GM23338 (cell line): Measurements from ENCODE around the gene TMEM187. TPM values are rescaled to one million over a fixed set of nuclear protein-coding genes. Genes with fewer than 3 reads are reported as not detected.

ENCODE experiments used
- ATAC-seq: fragments of 200-7000 bp; cut with Tn5 transposase; 3 replicates; pipeline ENCODE4 v1.9.1; 2020
- DNase-seq: peaks from one replicate; pipeline ENCODE4 v3.0.0-alpha.2; 2015; ENCODE audit warnings: low spot score
- H2AFZ ChIP-seq: fragments of 200-600 bp; sonication (generic); 2 replicates; pipeline ENCODE4 v1.8.0; 2016; ENCODE audit warnings: antibody characterized with exemption, mild to moderate bottlenecking, moderate library complexity
- H3F3A ChIP-seq: fragments of 200-600 bp; sonication (generic); replicated peaks from 2 replicates; pipeline ENCODE4 v1.8.0; 2017; ENCODE audit warnings: antibody characterized with exemption, mixed run types, low read depth
- H3K27ac ChIP-seq: fragments of 200-600 bp; sonication (generic); 2 replicates; pipeline ENCODE4 v1.6.1; 2016; ENCODE audit warnings: low read depth
- H3K27me3 ChIP-seq: fragments of 200-600 bp; sonication (generic); 2 replicates; pipeline ENCODE4 v1.8.0; 2016; ENCODE audit warnings: mild to moderate bottlenecking, mixed run types, moderate library complexity; ENCODE audit not compliant: insufficient read depth
- H3K36me3 ChIP-seq: fragments of 200-600 bp; sonication (generic); 2 replicates; pipeline ENCODE4 v1.8.0; 2016; ENCODE audit warnings: mild to moderate bottlenecking; ENCODE audit not compliant: insufficient read depth
- H3K4me1 ChIP-seq: fragments of 200-600 bp; sonication (generic); 2 replicates; pipeline ENCODE4 v1.8.0; 2016; ENCODE audit warnings: mild to moderate bottlenecking, moderate library complexity; ENCODE audit not compliant: insufficient read depth
- H3K4me2 ChIP-seq: fragments of 200-600 bp; sonication (generic); 2 replicates; pipeline ENCODE4 v1.7.1; 2017; ENCODE audit warnings: mixed run types
- H3K4me3 ChIP-seq: fragments of 200-600 bp; sonication (generic); 2 replicates; pipeline ENCODE4 v1.6.1; 2016; ENCODE audit warnings: mixed run types
- H3K79me2 ChIP-seq: fragments of 200-600 bp; sonication (generic); replicated peaks from 2 replicates; pipeline ENCODE4 v1.8.0; 2017; ENCODE audit warnings: mild to moderate bottlenecking; ENCODE audit not compliant: insufficient read depth
- H3K9me2 ChIP-seq: fragments of 200-600 bp; sonication (generic); 2 replicates; pipeline ENCODE4 v1.8.0; 2017; ENCODE audit not compliant: insufficient read depth
- H4K20me1 ChIP-seq: fragments of 200-600 bp; sonication (generic); replicated peaks from 2 replicates; pipeline ENCODE4 v1.8.0; 2017; ENCODE audit warnings: mild to moderate bottlenecking; ENCODE audit not compliant: insufficient read depth
- H3K27ac Mint-ChIP-seq: 2 replicates; pipeline ENCODE4 v1.8.0; 2020; ENCODE audit warnings: inconsistent platforms, mild to moderate bottlenecking, moderate library complexity, mixed read lengths
- H3K27me3 Mint-ChIP-seq: 3 replicates; pipeline ENCODE4 v1.8.0; 2022; ENCODE audit warnings: low read depth, mild to moderate bottlenecking, moderate library complexity, mixed read lengths, inconsistent platforms; ENCODE audit not compliant: insufficient read depth, poor library complexity
- H3K36me3 Mint-ChIP-seq: 3 replicates; pipeline ENCODE4 v1.8.0; 2021; ENCODE audit warnings: low read depth, mild to moderate bottlenecking, inconsistent platforms, moderate library complexity, mixed read lengths
- H3K4me1 Mint-ChIP-seq: 3 replicates; pipeline ENCODE4 v1.8.0; 2020; ENCODE audit warnings: mild to moderate bottlenecking, inconsistent platforms, mixed read lengths
- H3K4me3 Mint-ChIP-seq: 3 replicates; pipeline ENCODE4 v1.8.0; 2021; ENCODE audit warnings: moderate library complexity, mild to moderate bottlenecking, inconsistent platforms, mixed read lengths
- H3K9me3 Mint-ChIP-seq: 3 replicates; pipeline ENCODE4 v1.8.0; 2020; ENCODE audit warnings: moderate library complexity, mild to moderate bottlenecking, inconsistent platforms, mixed read lengths
- CREB1 ChIP-seq: fragments of 250-450 bp; sonication (Bioruptor Pico); IDR thresholded peaks from 2 replicates; pipeline ENCODE4 v1.5.0; 2020; ENCODE audit warnings: low read depth, mild to moderate bottlenecking, moderate library complexity
- CTCF ChIP-seq, 2 experiments: fragments of 200-600 bp in 1 of 2; sonication (generic) in 1 of 2; conservative IDR thresholded peaks; 2 replicates each; pipeline versions ENCODE4 v1.5.1 to v1.6.1; 2016 to 2017; ENCODE audit warnings: antibody characterized with exemption in 2 of 2, low read depth in 2 of 2, mild to moderate bottlenecking in 2 of 2, moderate library complexity in 1 of 2
- ETS1 ChIP-seq: IDR thresholded peaks from 2 replicates; pipeline ENCODE4 v1.6.1; 2016; ENCODE audit warnings: antibody characterized with exemption
- EZH2 ChIP-seq: fragments of 200-600 bp; sonication (generic); IDR thresholded peaks from one replicate; pipeline ENCODE4 v1.8.0; 2017; ENCODE audit warnings: antibody characterized with exemption, mild to moderate bottlenecking, low read depth; ENCODE audit not compliant: unreplicated experiment
- EZH2phosphoT487 ChIP-seq: fragments of 200-600 bp; sonication (generic); IDR thresholded peaks from one replicate; pipeline ENCODE4 v1.8.1; 2018; ENCODE audit warnings: antibody characterized with exemption; ENCODE audit not compliant: unreplicated experiment
- JUNB ChIP-seq: IDR thresholded peaks from one replicate; pipeline ENCODE4 v1.6.1; 2016; ENCODE audit warnings: antibody characterized with exemption; ENCODE audit not compliant: unreplicated experiment
- NANOG ChIP-seq: IDR thresholded peaks from 2 replicates; pipeline ENCODE4 v1.6.1; 2016; ENCODE audit warnings: antibody characterized with exemption, borderline replicate concordance
- POLR2AphosphoS5 ChIP-seq: IDR thresholded peaks from 2 replicates; pipeline ENCODE4 v1.6.1; 2016; ENCODE audit warnings: antibody characterized with exemption, low read depth
- REST ChIP-seq: IDR thresholded peaks from one replicate; pipeline ENCODE4 v1.6.1; 2018; ENCODE audit warnings: antibody characterized with exemption; ENCODE audit not compliant: unreplicated experiment
- ZNF114 ChIP-seq: fragments of 250-450 bp; sonication (Bioruptor Pico); IDR thresholded peaks from 2 replicates; pipeline ENCODE4 v1.5.0; 2020; ENCODE audit warnings: mild to moderate bottlenecking, moderate library complexity
- ZNF462 ChIP-seq: fragments of 250-450 bp; sonication (Bioruptor Pico); IDR thresholded peaks from 2 replicates; pipeline ENCODE4 v1.5.0; 2020; ENCODE audit warnings: mild to moderate bottlenecking, moderate library complexity
- polyA plus RNA-seq: library from polyadenylated mRNA; unstranded; fragments of >200 nt; fragmentation: Nextera tagmentation; extraction: Ambion mirVana; gene quantifications from 2 replicates; pipeline ENCODE4 v1.2.1, GENCODE V29; 2016
- total RNA-seq: library from RNA; depleted of rRNA; stranded (reverse); fragments of >200 nt; shearing (Covaris generic); gene quantifications from 2 replicates; pipeline ENCODE4 v1.2.3, GENCODE V29; 2014

TMEM187 gene
- total and polyA plus RNA-seq, 2 experiments from 2014 or later = 2.5 to 4.4 TPM

DNA sequence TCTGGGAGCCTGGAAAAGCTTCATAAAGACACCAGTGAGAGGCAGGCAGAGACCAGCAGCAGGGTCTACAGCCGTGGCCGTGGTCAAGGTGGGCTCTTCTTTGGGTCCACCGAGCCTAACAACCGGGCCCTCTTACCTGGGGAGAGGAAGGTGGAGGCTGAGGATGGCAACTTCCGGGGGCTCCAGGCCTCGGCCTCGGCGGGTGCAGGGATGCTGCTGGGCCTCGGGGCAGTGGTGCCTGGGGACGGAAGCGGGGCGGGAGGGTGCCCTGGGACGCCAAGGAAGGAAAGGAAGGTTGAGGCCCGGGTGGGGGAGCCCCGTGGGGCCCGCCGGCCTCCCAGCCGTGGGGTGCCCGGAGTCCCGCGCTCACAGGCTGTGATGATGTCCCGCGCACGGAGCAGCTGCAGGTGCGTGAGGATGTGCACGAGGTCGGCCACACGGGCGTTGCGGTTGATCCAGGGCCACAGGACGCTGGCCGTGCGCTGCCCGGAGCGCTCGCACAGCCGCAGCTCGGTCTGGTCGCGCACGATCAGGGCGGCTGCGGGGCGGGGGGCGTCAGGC lies 46.6 kb downstream of the TMEM187 start (continued):
- no peak for TF ChIP-seq REST
- TF ChIP-seq ETS1 = no peak
- TF ChIP-seq CTCF (conservative IDR thresholded peaks at IDR 0.05; ENCODE audit: low read depth in 2 of 2) = no peak
- no peak for TF ChIP-seq CREB1
- TF ChIP-seq JUNB = no peak
- no peak for TF ChIP-seq EZH2
- TF ChIP-seq NANOG = no peak
- TF ChIP-seq POLR2AphosphoS5 = no peak
- TF ChIP-seq EZH2phosphoT487 = no peak
- no peak for TF ChIP-seq ZNF114

DNA sequence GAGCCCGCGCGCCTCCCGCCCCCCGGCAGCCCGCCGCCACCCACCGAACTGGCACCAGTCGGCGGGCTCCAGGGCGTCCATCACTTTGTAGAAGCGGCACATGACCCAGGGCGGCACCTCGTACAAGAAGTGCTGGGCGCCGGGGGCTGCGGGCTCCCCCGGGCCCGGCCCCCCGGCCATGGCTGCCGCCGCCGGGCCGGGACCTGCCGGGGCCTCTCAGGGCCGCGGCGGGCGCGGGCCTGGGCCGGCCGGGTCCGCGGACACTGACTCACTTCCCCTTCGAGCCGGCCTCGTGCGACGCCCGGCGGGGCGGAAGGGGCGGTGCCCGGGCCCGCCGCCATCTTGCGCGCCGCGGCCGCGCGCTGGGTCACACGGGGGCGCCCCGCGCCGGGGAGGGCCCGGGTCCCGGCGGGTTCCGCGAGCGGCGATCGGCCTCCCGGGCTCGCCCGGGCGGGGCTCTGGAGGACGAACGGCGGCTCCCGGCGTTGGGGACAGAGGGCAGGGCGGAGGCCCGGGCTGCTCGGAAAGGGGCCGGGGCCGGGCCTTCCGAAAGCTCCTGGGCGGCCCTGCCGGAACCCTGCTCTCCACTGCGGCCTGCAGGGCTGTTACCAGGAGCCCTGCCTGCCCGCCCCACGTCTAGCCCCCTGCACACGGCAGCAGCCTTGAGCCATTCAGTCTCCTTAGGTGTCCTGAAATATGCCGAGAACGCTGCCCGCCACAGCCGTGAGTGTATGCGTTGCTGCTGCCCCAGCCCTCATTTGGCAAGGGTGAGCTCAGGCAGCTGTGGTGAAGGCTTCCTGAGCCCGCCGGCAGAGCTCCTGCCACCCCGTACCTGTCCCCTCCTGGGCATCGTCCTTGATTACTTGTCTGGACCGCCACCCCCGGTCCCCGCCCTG lies 47.3 kb downstream of the TMEM187 start, which contains the start of gene IRAK1:
IRAK1 (minus strand) TSS at position 270 of the 896 bp plus-strand sequence; CDS start at position 180, 90 bp downstream.
- no peaks in the 10 kb centered on the region for H3K9me2 ChIP-seq
- peak within 1 kb of the TSS; percentile 79; the same call in 1 of the 2 replicates for H3K27ac ChIP-seq
- H3K4me1 ChIP-seq = peaks cover 6% of the 10 kb centered on the region; the same call in 1 of the 2 replicates
- ATAC-seq (peak; percentile 30), DNase-seq (peak; percentile 46)
- no peaks in the 10 kb centered on the region for H3K27me3 ChIP-seq
- peak within 1 kb of the TSS; percentile 67 for H3K4me2 ChIP-seq
- H4K20me1 ChIP-seq = no peaks in the 10 kb centered on the region
- H3K27ac Mint-ChIP-seq = peak within 1 kb of the TSS; percentile 72; the same call in 1 of the 2 replicates
- H3K4me1 Mint-ChIP-seq = peaks cover 34% of the 10 kb centered on the region
- H3K79me2 ChIP-seq = no peaks in the 10 kb centered on the region
- H3K36me3 Mint-ChIP-seq = peaks cover 13% of the 10 kb centered on the region; the same call in 2 of the 3 replicates
- H3K4me3 Mint-ChIP-seq = peak within 1 kb of the TSS; percentile 72
- peaks cover 6% of the 10 kb centered on the region for H3K27me3 Mint-ChIP-seq
- H2AFZ ChIP-seq = no peak within 1 kb of the TSS
- no peaks in the 10 kb centered on the region for H3F3A ChIP-seq
- peak within 1 kb of the TSS; percentile 47 for H3K4me3 ChIP-seq
- H3K9me3 Mint-ChIP-seq = no peaks in the 10 kb centered on the region
- no peaks in the 10 kb centered on the region for H3K36me3 ChIP-seq
- TF ChIP-seq ZNF462 = no peak
- no peak for TF ChIP-seq NANOG
